Measurements from ENCODE around the gene CBLL2.
"Not testable (repeated sequence)": the region's sequence is repeated elsewhere in the genome, so short reads cannot be mapped to it uniquely, and the experiment has no call there.

Gene CBLL2

GRCh38 chrX:22273714-22274317 is 1.1 kb downstream of the CBLL2 start:
- Histone ChIP-seq H2AFZ (ENCODE audit: low read depth, low read length) (no peak overlapping the region), H3K79me2 (ENCODE audit: insufficient read depth, low read length) (no peaks in the 10 kb centered on the region), H3K9me3 (ENCODE audit: insufficient read depth, low read length, severe bottlenecking) (no peaks in the 10 kb centered on the region), H3K27ac (ENCODE audit: low read length) (no peak overlapping the region), H3K27me3 (ENCODE audit: insufficient read depth, low read length, poor library complexity) (no peaks in the 10 kb centered on the region), H3K4me2 (ENCODE audit: insufficient read depth, low read length) (no peak overlapping the region), H3K4me1 (ENCODE audit: insufficient read depth, low read length) (no peaks in the 10 kb centered on the region), H4K20me1 (ENCODE audit: insufficient read depth, low read length) (no peaks in the 10 kb centered on the region), H3K36me3 (ENCODE audit: insufficient read depth, low read length) (no peaks in the 10 kb centered on the region), H3K9ac (ENCODE audit: low read depth, low read length) (no peak overlapping the region), H3K4me3 (ENCODE audit: low read depth in 1 of 2, low read length in 2 of 2) (no peak overlapping the region)
- ATAC-seq (ENCODE audit: insufficient read depth, low read depth) (no peak), DNase-seq (no peak)
- TF ChIP-seq EZH2 (IDR thresholded peaks at IDR 0.05; ENCODE audit: borderline replicate concordance, low read depth, low read length, severe bottlenecking) (no peak), CTCF (IDR thresholded peaks at IDR 0.05; ENCODE audit: borderline replicate concordance, extremely low read depth, low read length, poor library complexity, severe bottlenecking) (no peak)

GRCh38 chrX:22276781-22277180 is 4.1 kb downstream of the CBLL2 start:
- Histone ChIP-seq H2AFZ (ENCODE audit: low read depth, low read length) (no peak overlapping the region), H3K4me3 (ENCODE audit: low read depth in 1 of 2, low read length in 2 of 2) (no peak overlapping the region), H3K27me3 (ENCODE audit: insufficient read depth, low read length, poor library complexity) (no peaks in the 10 kb centered on the region), H3K4me2 (ENCODE audit: insufficient read depth, low read length) (no peak overlapping the region), H3K36me3 (ENCODE audit: insufficient read depth, low read length) (no peaks in the 10 kb centered on the region), H4K20me1 (ENCODE audit: insufficient read depth, low read length) (no peaks in the 10 kb centered on the region), H3K9me3 (ENCODE audit: insufficient read depth, low read length, severe bottlenecking) (no peaks in the 10 kb centered on the region), H3K4me1 (ENCODE audit: insufficient read depth, low read length) (no peaks in the 10 kb centered on the region), H3K27ac (ENCODE audit: low read length) (no peak overlapping the region), H3K79me2 (ENCODE audit: insufficient read depth, low read length) (no peaks in the 10 kb centered on the region), H3K9ac (ENCODE audit: low read depth, low read length) (no peak overlapping the region)
- ATAC-seq (ENCODE audit: insufficient read depth, low read depth) (no peak), DNase-seq (no peak)
- TF ChIP-seq CTCF (IDR thresholded peaks at IDR 0.05; ENCODE audit: borderline replicate concordance, extremely low read depth, low read length, poor library complexity, severe bottlenecking), result no peak
- no peak for TF ChIP-seq EZH2 (IDR thresholded peaks at IDR 0.05; ENCODE audit: borderline replicate concordance, low read depth, low read length, severe bottlenecking)

GRCh38 chrX:22278375-22278774 is 5.7 kb downstream of the CBLL2 start:
- no peaks in the 10 kb centered on the region for H3K9me3 ChIP-seq (ENCODE audit: insufficient read depth, low read length, severe bottlenecking)
- no peak overlapping the region for H2AFZ ChIP-seq (ENCODE audit: low read depth, low read length)
- H4K20me1 ChIP-seq (ENCODE audit: insufficient read depth, low read length), result no peaks in the 10 kb centered on the region
- no peaks in the 10 kb centered on the region for H3K79me2 ChIP-seq (ENCODE audit: insufficient read depth, low read length)
- H3K4me2 ChIP-seq (ENCODE audit: insufficient read depth, low read length), result no peak overlapping the region
- H3K9ac ChIP-seq (ENCODE audit: low read depth, low read length), result no peak overlapping the region
- no peak overlapping the region for H3K4me3 ChIP-seq (ENCODE audit: low read depth in 1 of 2, low read length in 2 of 2)
- ATAC-seq (ENCODE audit: insufficient read depth, low read depth) (no peak), DNase-seq (no peak)
- H3K36me3 ChIP-seq (ENCODE audit: insufficient read depth, low read length), result no peaks in the 10 kb centered on the region
- H3K27ac ChIP-seq (ENCODE audit: low read length), result no peak overlapping the region
- H3K27me3 ChIP-seq (ENCODE audit: insufficient read depth, low read length, poor library complexity), result no peaks in the 10 kb centered on the region
- no peak for TF ChIP-seq CTCF (IDR thresholded peaks at IDR 0.05; ENCODE audit: borderline replicate concordance, extremely low read depth, low read length, poor library complexity, severe bottlenecking)
- no peak for TF ChIP-seq EZH2 (IDR thresholded peaks at IDR 0.05; ENCODE audit: borderline replicate concordance, low read depth, low read length, severe bottlenecking)
- no peaks in the 10 kb centered on the region for H3K4me1 ChIP-seq (ENCODE audit: insufficient read depth, low read length)

- not testable (repeated sequence) for H3K9ac ChIP-seq (ENCODE audit: low read depth, low read length); H4K20me1 ChIP-seq (ENCODE audit: insufficient read depth, low read length); H3K27ac ChIP-seq (ENCODE audit: low read length); H2AFZ ChIP-seq (ENCODE audit: low read depth, low read length); H3K4me2 ChIP-seq (ENCODE audit: insufficient read depth, low read length); H3K4me1 ChIP-seq (ENCODE audit: insufficient read depth, low read length); ATAC-seq (ENCODE audit: insufficient read depth, low read depth); H3K36me3 ChIP-seq (ENCODE audit: insufficient read depth, low read length); H3K27me3 ChIP-seq (ENCODE audit: insufficient read depth, low read length, poor library complexity); H3K4me3 ChIP-seq (ENCODE audit: low read depth in 1 of 2, low read length in 2 of 2); DNase-seq; H3K9me3 ChIP-seq (ENCODE audit: insufficient read depth, low read length, severe bottlenecking); H3K79me2 ChIP-seq (ENCODE audit: insufficient read depth, low read length)
Measured at GRCh38 chrX:22289209-22289608, 16.5 kb downstream of the CBLL2 start.
